Stimulated activated CD4-positive, alpha-beta T cell treated with anti-CD3 and anti-CD28 coated beads, Interleukin-4, amount 100 ng/mL, for 24 hours (primary cell): ENCODE results near the gene TMEM141.
"Not testable (repeated sequence)": the region's sequence is repeated elsewhere in the genome, so short reads cannot be mapped to it uniquely, and the experiment has no call there.

Source experiments
- DNase-seq: peaks from one replicate; pipeline ENCODE4 v3.0.0-alpha.2; 2020

Gene TMEM141

GRCh38 chr9:136835932-136836904 is 45.1 kb downstream of the TMEM141 start:
- no peak for DNase-seq

GRCh38 chr9:136837146-136837855 is 46.2 kb downstream of the TMEM141 start:
- DNase-seq: no peak

GRCh38 chr9:136837856-136838277 is 46.7 kb downstream of the TMEM141 start:
- DNase-seq: not testable (repeated sequence)

- no peak for DNase-seq
Measured at GRCh38 chr9:136838314-136839228, 47.4 kb downstream of the TMEM141 start.

GRCh38 chr9:136839229-136840139 is 48.3 kb downstream of the TMEM141 start:
- DNase-seq: no peak

- DNase-seq: no peak
Measured at GRCh38 chr9:136840140-136840876, 49.2 kb downstream of the TMEM141 start.

GRCh38 chr9:136840877-136841645 is 49.9 kb downstream of the TMEM141 start:
- no peak for DNase-seq

GRCh38 chr9:136841646-136842379 is 50.7 kb downstream of the TMEM141 start:
- not testable (repeated sequence) for DNase-seq

- DNase-seq: peak; percentile 79
Measured at GRCh38 chr9:136842380-136842948, 51.3 kb downstream of the TMEM141 start, which contains the start of gene AJM1. Gene AJM1, plus strand, starts transcription at chr9:136842478. Its CDS starts 1,937 bp downstream, at chr9:136844415.
